ENCODE measurements around the gene GTF3C1. TPM values are rescaled to one million over a fixed set of nuclear protein-coding genes. Genes with fewer than 3 reads are reported as not detected.

Gene GTF3C1
- total RNA-seq, 2 donors from 2014 or later: 64.0 to 77.2 TPM

DNA sequence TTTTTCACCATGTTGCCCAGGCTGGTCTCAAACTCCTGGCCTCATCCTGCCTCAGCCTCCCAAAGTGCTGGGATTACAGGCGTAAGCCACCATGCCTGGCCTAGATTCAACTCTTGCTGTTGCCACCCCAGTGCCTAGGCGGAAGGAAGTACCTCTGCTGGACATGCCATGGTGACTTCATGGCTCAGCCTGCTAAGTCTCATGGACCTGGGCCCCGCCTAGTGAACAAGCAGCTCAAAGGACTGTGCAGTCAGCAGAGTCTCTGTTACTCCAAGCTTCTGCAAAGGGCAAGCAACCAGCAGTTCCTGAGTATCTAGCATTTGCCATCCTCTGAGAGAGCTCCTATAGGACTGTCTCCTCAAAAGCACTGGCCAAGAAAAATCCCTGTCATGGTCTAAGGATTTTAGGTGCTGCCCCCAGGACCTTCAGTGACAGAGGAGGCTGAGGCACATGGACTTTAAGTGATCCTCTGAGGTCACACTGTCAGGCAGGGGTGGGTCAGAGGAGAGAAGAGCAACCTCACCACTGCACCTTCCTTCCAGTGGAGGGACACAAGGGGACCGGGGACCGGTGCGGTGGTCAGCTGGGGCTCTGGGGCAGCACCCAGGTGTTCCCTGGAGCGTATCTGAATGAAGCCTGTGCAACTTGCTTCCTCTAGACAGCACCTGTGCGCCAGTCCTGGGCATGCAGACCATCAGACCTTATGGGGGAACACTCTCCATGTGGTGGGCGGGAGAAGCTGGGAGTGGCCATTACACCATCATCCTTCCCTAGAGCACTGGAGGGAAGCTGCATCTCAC lies 76.4 kb downstream of the GTF3C1 start:
- no peak for DNase-seq (ENCODE audit: low spot score)
- no peaks in the 10 kb centered on the region for H3K9me3 ChIP-seq
- H3K27me3 ChIP-seq: no peaks in the 10 kb centered on the region
- H3K27ac ChIP-seq: no peak overlapping the region
- H3K4me3 ChIP-seq: no peak overlapping the region
- no peaks in the 10 kb centered on the region for H3K4me1 ChIP-seq
- peaks cover 96% of the 10 kb centered on the region for H3K36me3 ChIP-seq
- TF ChIP-seq, protein P1, sequence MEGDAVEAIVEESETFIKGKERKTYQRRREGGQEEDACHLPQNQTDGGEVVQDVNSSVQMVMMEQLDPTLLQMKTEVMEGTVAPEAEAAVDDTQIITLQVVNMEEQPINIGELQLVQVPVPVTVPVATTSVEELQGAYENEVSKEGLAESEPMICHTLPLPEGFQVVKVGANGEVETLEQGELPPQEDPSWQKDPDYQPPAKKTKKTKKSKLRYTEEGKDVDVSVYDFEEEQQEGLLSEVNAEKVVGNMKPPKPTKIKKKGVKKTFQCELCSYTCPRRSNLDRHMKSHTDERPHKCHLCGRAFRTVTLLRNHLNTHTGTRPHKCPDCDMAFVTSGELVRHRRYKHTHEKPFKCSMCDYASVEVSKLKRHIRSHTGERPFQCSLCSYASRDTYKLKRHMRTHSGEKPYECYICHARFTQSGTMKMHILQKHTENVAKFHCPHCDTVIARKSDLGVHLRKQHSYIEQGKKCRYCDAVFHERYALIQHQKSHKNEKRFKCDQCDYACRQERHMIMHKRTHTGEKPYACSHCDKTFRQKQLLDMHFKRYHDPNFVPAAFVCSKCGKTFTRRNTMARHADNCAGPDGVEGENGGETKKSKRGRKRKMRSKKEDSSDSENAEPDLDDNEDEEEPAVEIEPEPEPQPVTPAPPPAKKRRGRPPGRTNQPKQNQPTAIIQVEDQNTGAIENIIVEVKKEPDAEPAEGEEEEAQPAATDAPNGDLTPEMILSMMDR (IDR thresholded peaks at IDR 0.05): no peak

GRCh38 chr16:27472091-27473020 lies 77.4 kb downstream of the GTF3C1 start:
- H3K4me3 ChIP-seq: no peak overlapping the region
- no peaks in the 10 kb centered on the region for H3K9me3 ChIP-seq
- H3K27me3 ChIP-seq: no peaks in the 10 kb centered on the region
- H3K4me1 ChIP-seq: no peaks in the 10 kb centered on the region
- H3K27ac ChIP-seq: no peak overlapping the region
- DNase-seq (ENCODE audit: low spot score): no peak
- TF ChIP-seq, protein P1 (IDR thresholded peaks at IDR 0.05): no peak
- peaks cover 96% of the 10 kb centered on the region for H3K36me3 ChIP-seq

GRCh38 chr16:27471661-27472060 lies 78.1 kb downstream of the GTF3C1 start:
- TF ChIP-seq, protein P1 (IDR thresholded peaks at IDR 0.05): no peak
- H3K36me3 ChIP-seq: peaks cover 96% of the 10 kb centered on the region
- no peak overlapping the region for H3K27ac ChIP-seq
- H3K27me3 ChIP-seq: no peaks in the 10 kb centered on the region
- H3K9me3 ChIP-seq: no peaks in the 10 kb centered on the region
- H3K4me3 ChIP-seq: no peak overlapping the region
- H3K4me1 ChIP-seq: no peaks in the 10 kb centered on the region
- no peak for DNase-seq (ENCODE audit: low spot score)

DNA sequence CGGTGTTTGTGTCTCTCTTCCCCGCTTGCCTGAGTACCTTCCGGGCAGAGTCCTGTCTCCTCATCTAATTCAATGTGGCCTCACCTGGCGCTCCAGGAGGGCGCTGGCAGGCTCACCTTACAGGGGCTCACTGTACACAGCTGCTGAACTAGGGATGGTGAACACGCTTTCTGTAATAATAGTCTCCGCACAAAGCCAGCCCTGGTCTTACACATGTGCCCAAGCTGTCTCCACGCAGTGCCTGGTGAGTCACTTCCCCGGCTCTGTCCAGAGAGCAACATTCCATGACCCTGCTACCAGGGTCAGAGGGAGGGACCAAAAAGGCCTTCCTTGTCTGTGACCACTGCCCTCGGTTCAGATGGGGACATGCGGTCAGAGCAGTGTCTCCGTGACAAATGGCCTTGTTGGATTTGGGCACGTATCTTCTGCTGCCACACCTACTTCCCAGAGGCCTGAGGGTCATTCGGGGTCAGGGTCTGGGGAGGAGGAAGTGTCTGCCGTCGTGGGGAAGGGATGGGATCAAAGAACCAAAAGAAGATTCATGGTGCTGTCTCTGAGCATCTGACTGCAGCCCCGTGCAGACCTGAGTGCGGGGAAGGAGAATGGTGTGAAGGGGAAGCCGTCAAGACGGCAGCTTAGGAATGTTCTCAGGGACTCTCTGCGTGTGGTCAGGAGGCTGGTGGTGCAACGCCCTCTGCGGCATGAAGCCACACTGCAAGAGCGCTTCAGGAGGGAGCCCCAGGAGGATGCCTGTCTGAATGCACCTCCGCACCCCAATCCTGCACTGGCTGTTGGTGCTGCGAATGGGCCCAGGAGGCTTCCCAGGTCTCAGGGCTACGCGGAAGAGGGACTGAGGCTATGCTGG lies 78.9 kb downstream of the GTF3C1 start:
- H3K4me1 ChIP-seq: no peaks in the 10 kb centered on the region
- no peaks in the 10 kb centered on the region for H3K27me3 ChIP-seq
- H3K9me3 ChIP-seq: no peaks in the 10 kb centered on the region
- no peak overlapping the region for H3K4me3 ChIP-seq
- TF ChIP-seq, protein P1 (IDR thresholded peaks at IDR 0.05): no peak
- H3K27ac ChIP-seq: no peak overlapping the region
- peaks cover 95% of the 10 kb centered on the region for H3K36me3 ChIP-seq
- DNase-seq (ENCODE audit: low spot score): peak; percentile 71

DNA sequence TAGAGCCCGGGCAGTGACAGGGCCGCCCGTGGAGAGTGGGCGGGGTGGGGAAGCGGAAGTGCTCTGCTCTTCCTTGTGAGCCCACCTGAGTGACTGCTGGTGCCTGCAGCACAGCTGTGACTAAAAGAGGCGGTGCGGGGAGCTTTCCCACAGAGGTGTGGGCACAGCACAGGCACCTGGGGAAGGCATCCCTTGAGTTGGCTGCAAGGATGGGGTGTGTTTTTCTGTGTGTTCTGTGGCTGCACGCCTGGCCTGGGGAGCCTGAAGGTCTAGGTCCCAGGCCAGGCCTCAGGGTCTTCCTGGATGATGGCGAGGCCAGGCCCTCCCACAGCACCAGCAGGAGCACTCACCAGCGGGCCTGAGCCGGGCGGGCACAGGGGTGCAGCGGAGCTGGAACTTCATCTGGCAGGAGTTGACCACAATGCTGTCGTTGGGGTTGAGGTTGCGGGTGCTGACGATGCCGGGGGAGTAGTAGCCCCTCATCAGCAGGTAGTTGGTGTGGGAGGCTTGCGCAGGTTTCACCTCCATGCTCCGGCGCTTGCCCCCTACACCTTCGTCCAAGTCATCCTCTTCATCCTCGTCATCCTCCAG lies 80.7 kb downstream of the GTF3C1 start:
- no peak overlapping the region for H3K4me3 ChIP-seq
- DNase-seq (ENCODE audit: low spot score): no peak

More for the DNA sequence above, 80.7 kb downstream of the GTF3C1 start:
- TF ChIP-seq, protein P1 (IDR thresholded peaks at IDR 0.05): no peak
- Histone ChIP-seq H3K9me3 (no peaks in the 10 kb centered on the region), H3K4me1 (no peaks in the 10 kb centered on the region), H3K27ac (no peak overlapping the region), H3K27me3 (no peaks in the 10 kb centered on the region), H3K36me3 (peaks cover 95% of the 10 kb centered on the region)

Measured in right atrium auricular region (tissue), 2 donors.